WTC11 (cell line): ENCODE results near the gene DZANK1. TPM values are rescaled to one million over a fixed set of nuclear protein-coding genes. Genes with fewer than 3 reads are reported as not detected.

Source experiments
- ATAC-seq: fragments of 200-7000 bp; cut with Tn5 transposase; 2 replicates; pipeline ENCODE4 v1.10.0; 2021; ENCODE audit warnings: mild to moderate bottlenecking, moderate library complexity
- CTCF ChIA-PET: fragments of 300-600 bp; sonication (Branson Sonifier 250); formaldehyde crosslinking; loops from one replicate; lab custom pipeline; 2021; ENCODE audit warnings: antibody characterized with exemption; lab: Charles Lee
- POLR2A ChIA-PET: fragments of 350-600 bp; sonication (Branson Sonifier 250); formaldehyde crosslinking; loops from one replicate; lab custom pipeline; 2021; ENCODE audit warnings: antibody characterized with exemption; lab: Charles Lee
- DNase-seq: peaks from one replicate; pipeline ENCODE4 v3.0.0; 2021; ENCODE audit warnings: low spot score
- H3K27ac Mint-ChIP-seq: 2 replicates; pipeline ENCODE4 v1.8.0; 2021; ENCODE audit warnings: mixed read lengths
- H3K27me3 Mint-ChIP-seq: 2 replicates; pipeline ENCODE4 v1.8.0; 2021; ENCODE audit warnings: low read depth, mild to moderate bottlenecking, moderate library complexity, mixed read lengths
- H3K36me3 Mint-ChIP-seq: 2 replicates; pipeline ENCODE4 v1.8.0; 2021; ENCODE audit warnings: mixed read lengths
- H3K4me1 Mint-ChIP-seq: 2 replicates; pipeline ENCODE4 v1.8.0; 2022; ENCODE audit warnings: mixed read lengths
- H3K4me3 Mint-ChIP-seq: 2 replicates; pipeline ENCODE4 v1.8.0; 2021; ENCODE audit warnings: mild to moderate bottlenecking, moderate library complexity, mixed read lengths
- H3K9me3 Mint-ChIP-seq: 2 replicates; pipeline ENCODE4 v1.8.0; 2021; ENCODE audit warnings: mixed read lengths
- ATF1 ChIP-seq: sonication (generic); formaldehyde crosslinking; IDR thresholded peaks from 2 replicates; pipeline ENCODE4 v1.8.1; 2023; ENCODE audit warnings: mild to moderate bottlenecking, moderate library complexity, missing genetic modification reagents
- EMX1 ChIP-seq: fragments of 250-450 bp; sonication (Bioruptor Pico); IDR thresholded peaks from 2 replicates; pipeline ENCODE4 v1.8.0; 2021; ENCODE audit warnings: mild to moderate bottlenecking
- FOXK1 ChIP-seq: sonication (generic); formaldehyde crosslinking; IDR thresholded peaks from 2 replicates; pipeline ENCODE4 v1.8.0; 2022; ENCODE audit warnings: mild to moderate bottlenecking, moderate library complexity, missing genetic modification reagents
- GTF2I ChIP-seq: fragments of 250-450 bp; sonication (Bioruptor Pico); conservative IDR thresholded peaks from 2 replicates; pipeline ENCODE4 v1.4.0; 2021; ENCODE audit warnings: mild to moderate bottlenecking
- KAT7 ChIP-seq: sonication (generic); formaldehyde crosslinking; IDR thresholded peaks from 2 replicates; pipeline ENCODE4 v1.8.1; 2023; ENCODE audit warnings: missing genetic modification reagents, mild to moderate bottlenecking, borderline replicate concordance
- MAX ChIP-seq: sonication (generic); formaldehyde crosslinking; IDR thresholded peaks from 2 replicates; pipeline ENCODE4 v1.8.0; 2022; ENCODE audit warnings: mild to moderate bottlenecking, missing genetic modification reagents
- NR2C2 ChIP-seq: sonication (generic); formaldehyde crosslinking; IDR thresholded peaks from 2 replicates; pipeline ENCODE4 v1.8.0; 2022; ENCODE audit warnings: mild to moderate bottlenecking, missing genetic modification reagents
- PRRX2 ChIP-seq: fragments of 250-450 bp; sonication (Bioruptor Pico); IDR thresholded peaks from 2 replicates; pipeline ENCODE4 v1.8.0; 2021; ENCODE audit warnings: mild to moderate bottlenecking
- RELA ChIP-seq: sonication (generic); formaldehyde crosslinking; IDR thresholded peaks from 2 replicates; pipeline ENCODE4 v1.8.1; 2022; ENCODE audit warnings: missing genetic modification reagents, mild to moderate bottlenecking, borderline replicate concordance
- SP1 ChIP-seq: sonication (generic); formaldehyde crosslinking; conservative IDR thresholded peaks from 2 replicates; pipeline ENCODE4 v1.8.1; 2022; ENCODE audit warnings: missing genetic modification reagents
- STAT6 ChIP-seq: sonication (generic); formaldehyde crosslinking; conservative IDR thresholded peaks from 2 replicates; pipeline ENCODE4 v1.8.1; 2023; ENCODE audit warnings: mild to moderate bottlenecking, low read depth, missing genetic modification reagents, moderate library complexity
- TEAD1 ChIP-seq: sonication (generic); formaldehyde crosslinking; IDR thresholded peaks from 2 replicates; pipeline ENCODE4 v1.8.0; 2022; ENCODE audit warnings: mild to moderate bottlenecking, missing genetic modification reagents
- TEAD4 ChIP-seq: sonication (generic); formaldehyde crosslinking; IDR thresholded peaks from 2 replicates; pipeline ENCODE4 v1.8.0; 2022; ENCODE audit warnings: mild to moderate bottlenecking, missing genetic modification reagents
- USF1 ChIP-seq: sonication (generic); formaldehyde crosslinking; IDR thresholded peaks from 2 replicates; pipeline ENCODE4 v1.8.0; 2022; ENCODE audit warnings: mild to moderate bottlenecking, missing genetic modification reagents
- USF2 ChIP-seq: sonication (generic); formaldehyde crosslinking; IDR thresholded peaks from 2 replicates; pipeline ENCODE4 v1.8.1; 2023; ENCODE audit warnings: mild to moderate bottlenecking, missing genetic modification reagents, moderate library complexity
- ZNF138 ChIP-seq: sonication (generic); formaldehyde crosslinking; conservative IDR thresholded peaks from 2 replicates; pipeline ENCODE4 v1.8.1; 2022; ENCODE audit warnings: mild to moderate bottlenecking, moderate library complexity, missing genetic modification reagents
- ZNF232 ChIP-seq: sonication (generic); formaldehyde crosslinking; IDR thresholded peaks from 2 replicates; pipeline ENCODE4 v1.8.0; 2022; ENCODE audit warnings: mild to moderate bottlenecking, missing genetic modification reagents
- ZNF263 ChIP-seq: sonication (generic); formaldehyde crosslinking; IDR thresholded peaks from 2 replicates; pipeline ENCODE4 v1.8.1; 2022; ENCODE audit warnings: low read depth, mild to moderate bottlenecking, moderate library complexity, missing genetic modification reagents
- ZNF281 ChIP-seq: sonication (generic); formaldehyde crosslinking; IDR thresholded peaks from 2 replicates; pipeline ENCODE4 v1.8.0; 2023; ENCODE audit warnings: mild to moderate bottlenecking, missing genetic modification reagents
- ZNF396 ChIP-seq: fragments of 250-450 bp; sonication (Bioruptor Pico); IDR thresholded peaks from 2 replicates; pipeline ENCODE4 v1.8.0; 2021; ENCODE audit warnings: mild to moderate bottlenecking, moderate library complexity, borderline replicate concordance
- ZNF416 ChIP-seq: fragments of 250-450 bp; sonication (Bioruptor Pico); IDR thresholded peaks from 2 replicates; pipeline ENCODE4 v1.9.0; 2021; ENCODE audit warnings: mild to moderate bottlenecking, inconsistent platforms
- ZNF671 ChIP-seq: fragments of 250-450 bp; sonication (Bioruptor Pico); IDR thresholded peaks from 2 replicates; pipeline ENCODE4 v1.8.0; 2021; ENCODE audit warnings: mild to moderate bottlenecking
- total RNA-seq: library from RNA; stranded (reverse); gene quantifications from 3 replicates; pipeline ENCODE4 v1.2.3, GENCODE V29; 2021
- TF ChIP-seq, protein P1 (sequence below): sonication (generic); formaldehyde crosslinking; IDR thresholded peaks from 2 replicates; pipeline ENCODE4 v1.8.1; 2022; ENCODE audit warnings: low read depth, mild to moderate bottlenecking, moderate library complexity, missing genetic modification reagents, borderline replicate concordance
- TF ChIP-seq, protein P2 (sequence below): fragments of 250-450 bp; sonication (Bioruptor Pico); IDR thresholded peaks from 2 replicates; pipeline ENCODE4 v1.9.0; 2021; ENCODE audit warnings: moderate library complexity, mild to moderate bottlenecking, inconsistent platforms, borderline replicate concordance

The DZANK1 gene
- total RNA-seq, 1 experiment from 2014 or later = 6.1 TPM

- TF ChIP-seq TEAD4 (CRISPR knock-in tag) (no peak), MAX (CRISPR knock-in tag) (no peak), ZNF263 (CRISPR knock-in tag) (no peak), KAT7 (CRISPR knock-in tag) (no peak)
- DNase-seq (no peak), ATAC-seq (no peak)
- POLR2A ChIA-PET = no interaction called here
- H3K36me3 Mint-ChIP-seq = peaks cover 28% of the 10 kb centered on the region
- no peak overlapping the region for H3K4me3 Mint-ChIP-seq
- no peaks in the 10 kb centered on the region for H3K4me1 Mint-ChIP-seq
- CTCF ChIA-PET = no interaction called here
- no peaks in the 10 kb centered on the region for H3K27me3 Mint-ChIP-seq
- H3K9me3 Mint-ChIP-seq = no peaks in the 10 kb centered on the region
- no peak overlapping the region for H3K27ac Mint-ChIP-seq
Observed at GRCh38 chr20:18515973-18516372, 49.1 kb upstream of the DZANK1 start.

- TF ChIP-seq STAT6 (CRISPR knock-in tag) (no peak), EMX1 (CRISPR knock-in tag) (no peak), USF2 (no peak), FOXK1 (CRISPR knock-in tag) (no peak), GTF2I (no peak), TEAD1 (no peak), RELA (CRISPR knock-in tag) (no peak), ZNF396 (CRISPR knock-in tag) (no peak), ZNF138 (CRISPR knock-in tag) (no peak), ZNF671 (CRISPR knock-in tag) (no peak), ZNF281 (CRISPR knock-in tag) (no peak)
- TF ChIP-seq, protein P1, sequence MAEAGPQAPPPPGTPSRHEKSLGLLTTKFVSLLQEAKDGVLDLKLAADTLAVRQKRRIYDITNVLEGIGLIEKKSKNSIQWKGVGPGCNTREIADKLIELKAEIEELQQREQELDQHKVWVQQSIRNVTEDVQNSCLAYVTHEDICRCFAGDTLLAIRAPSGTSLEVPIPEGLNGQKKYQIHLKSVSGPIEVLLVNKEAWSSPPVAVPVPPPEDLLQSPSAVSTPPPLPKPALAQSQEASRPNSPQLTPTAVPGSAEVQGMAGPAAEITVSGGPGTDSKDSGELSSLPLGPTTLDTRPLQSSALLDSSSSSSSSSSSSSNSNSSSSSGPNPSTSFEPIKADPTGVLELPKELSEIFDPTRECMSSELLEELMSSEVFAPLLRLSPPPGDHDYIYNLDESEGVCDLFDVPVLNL = no peak
- no peak overlapping the region for H3K27ac Mint-ChIP-seq
Observed at GRCh38 chr20:18514127-18514526, 47.3 kb upstream of the DZANK1 start.

GRCh38 chr20:18513208-18513607 lies 46.4 kb upstream of the DZANK1 start:
- POLR2A ChIA-PET = no interaction called here
- no peaks in the 10 kb centered on the region for H3K9me3 Mint-ChIP-seq
- no peaks in the 10 kb centered on the region for H3K27me3 Mint-ChIP-seq
- no peak overlapping the region for H3K4me3 Mint-ChIP-seq
- DNase-seq (no peak), ATAC-seq (no peak)
- CTCF ChIA-PET = no interaction called here
- peaks cover 9% of the 10 kb centered on the region for H3K4me1 Mint-ChIP-seq
- H3K27ac Mint-ChIP-seq = no peak overlapping the region
- peaks cover 38% of the 10 kb centered on the region for H3K36me3 Mint-ChIP-seq
- TF ChIP-seq, protein P2, sequence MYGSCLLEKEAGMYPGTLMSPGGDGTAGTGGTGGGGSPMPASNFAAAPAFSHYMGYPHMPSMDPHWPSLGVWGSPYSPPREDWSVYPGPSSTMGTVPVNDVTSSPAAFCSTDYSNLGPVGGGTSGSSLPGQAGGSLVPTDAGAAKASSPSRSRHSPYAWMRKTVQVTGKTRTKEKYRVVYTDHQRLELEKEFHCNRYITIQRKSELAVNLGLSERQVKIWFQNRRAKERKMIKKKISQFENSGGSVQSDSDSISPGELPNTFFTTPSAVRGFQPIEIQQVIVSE (CRISPR knock-in tag) = no peak
- TF ChIP-seq PRRX2 (no peak), KAT7 (CRISPR knock-in tag) (no peak), ZNF416 (CRISPR knock-in tag) (no peak), USF1 (CRISPR knock-in tag) (no peak), NR2C2 (CRISPR knock-in tag) (no peak), TEAD4 (CRISPR knock-in tag) (no peak), SP1 (CRISPR knock-in tag) (no peak), ATF1 (no peak), ZNF232 (CRISPR knock-in tag) (no peak)

More at GRCh38 chr20:18514127-18514526, 47.3 kb upstream of the DZANK1 start:
- no peaks in the 10 kb centered on the region for H3K9me3 Mint-ChIP-seq
- peaks cover 1% of the 10 kb centered on the region for H3K4me1 Mint-ChIP-seq
- no peak overlapping the region for H3K4me3 Mint-ChIP-seq
- ChIA-PET CTCF (no interaction called here), POLR2A (no interaction called here)
- peaks cover 38% of the 10 kb centered on the region for H3K36me3 Mint-ChIP-seq
- DNase-seq (no peak), ATAC-seq (no peak)
- no peaks in the 10 kb centered on the region for H3K27me3 Mint-ChIP-seq
